Fibroblast of lung (primary cell): ENCODE data around the gene MOGAT1. TPM values are rescaled to one million over a fixed set of nuclear protein-coding genes. Genes with fewer than 3 reads are reported as not detected.

Experiments used
- DNase-seq, 2 donors: peaks; one replicate each; pipeline versions ENCODE4 v3.0.0 to v3.0.0-alpha.2; 2010; ENCODE audit warnings: low read depth in 2 of 2
- H2AFZ ChIP-seq: 2 replicates; pipeline ENCODE4 v1.5.1; 2012; ENCODE audit warnings: low read length, control low read depth, inconsistent platforms
- H3K27ac ChIP-seq: 2 replicates; pipeline ENCODE4 v1.5.1; 2011; ENCODE audit warnings: low read length, control low read depth; ENCODE audit not compliant: insufficient read depth
- H3K27me3 ChIP-seq: 2 replicates; pipeline ENCODE4 v1.5.1; 2011; ENCODE audit warnings: mild to moderate bottlenecking, low read length; ENCODE audit not compliant: control insufficient read depth, insufficient read depth
- H3K36me3 ChIP-seq: 2 replicates; pipeline ENCODE4 v1.5.1; 2011; ENCODE audit warnings: low read length; ENCODE audit not compliant: control insufficient read depth, insufficient read depth
- H3K4me1 ChIP-seq: 2 replicates; pipeline ENCODE4 v1.5.1; 2011; ENCODE audit warnings: low read length; ENCODE audit not compliant: control insufficient read depth, insufficient read depth; ENCODE audit errors: extremely low read depth
- H3K4me2 ChIP-seq: 2 replicates; pipeline ENCODE4 v1.5.1; 2011; ENCODE audit warnings: low read length, control low read depth; ENCODE audit not compliant: insufficient read depth; ENCODE audit errors: extremely low read depth
- H3K4me3 ChIP-seq, 4 experiments: fragments of 200-600 bp in 1 of 4; sonication (generic) in 1 of 4; replicated peaks in 1 of 4; 2 replicates each; pipeline ENCODE4 v1.5.1; 2011 to 2016; ENCODE audit warnings: low read length in 4 of 4, low read depth in 3 of 4, mild to moderate bottlenecking in 3 of 4, control low read depth in 2 of 4, inconsistent platforms in 1 of 4, mixed read lengths in 1 of 4; ENCODE audit not compliant: insufficient read depth in 1 of 4; ENCODE audit errors: control extremely low read depth in 1 of 4
- H3K79me2 ChIP-seq: 2 replicates; pipeline ENCODE4 v1.5.1; 2012; ENCODE audit warnings: mild to moderate bottlenecking, low read length, inconsistent platforms; ENCODE audit not compliant: control insufficient read depth, insufficient read depth
- H3K9ac ChIP-seq: 2 replicates; pipeline ENCODE4 v1.5.1; 2011; ENCODE audit warnings: mild to moderate bottlenecking, low read length, control low read depth; ENCODE audit not compliant: insufficient read depth
- H3K9me3 ChIP-seq: 2 replicates; pipeline ENCODE4 v1.5.1; 2012; ENCODE audit warnings: low read depth, low read length; ENCODE audit not compliant: control insufficient read depth, insufficient read depth
- H4K20me1 ChIP-seq: 2 replicates; pipeline ENCODE4 v1.5.1; 2011; ENCODE audit warnings: low read length; ENCODE audit not compliant: control insufficient read depth, insufficient read depth; ENCODE audit errors: extremely low read depth
- CTCF ChIP-seq, 2 donors: IDR thresholded peaks in 1 of 2; conservative IDR thresholded peaks in 1 of 2; 1 replicate in 1 of 2; 2 replicates in 1 of 2; pipeline ENCODE4 v1.5.1; 2011 to 2012; ENCODE audit warnings: low read length in 2 of 2, control low read depth in 1 of 2, inconsistent platforms in 1 of 2, low read depth in 1 of 2, mild to moderate bottlenecking in 1 of 2
- EZH2 ChIP-seq: IDR thresholded peaks from 2 replicates; pipeline ENCODE4 v1.5.1; 2012; ENCODE audit warnings: low read length, control low read depth, mild to moderate bottlenecking; ENCODE audit errors: missing control alignments
- polyA plus RNA-seq, 2 donors: library from polyadenylated mRNA; depleted of rRNA in 1 of 2; stranded (reverse) in 1 of 2; unstranded in 1 of 2; fragments of >200 nt; gene quantifications; 2 replicates each; pipeline ENCODE4 v1.2.1, GENCODE V29; 2011 to 2012; ENCODE audit warnings: missing spikeins in 1 of 2
- total RNA-seq: library from RNA; depleted of rRNA; stranded (reverse); fragments of >200 nt; gene quantifications from 2 replicates; pipeline ENCODE4 v1.2.1, GENCODE V29; 2014

The MOGAT1 gene
- total and polyA plus RNA-seq, 2 donors (not counting 1 experiment from before 2014, with no cell fraction given): not detected

DNA sequence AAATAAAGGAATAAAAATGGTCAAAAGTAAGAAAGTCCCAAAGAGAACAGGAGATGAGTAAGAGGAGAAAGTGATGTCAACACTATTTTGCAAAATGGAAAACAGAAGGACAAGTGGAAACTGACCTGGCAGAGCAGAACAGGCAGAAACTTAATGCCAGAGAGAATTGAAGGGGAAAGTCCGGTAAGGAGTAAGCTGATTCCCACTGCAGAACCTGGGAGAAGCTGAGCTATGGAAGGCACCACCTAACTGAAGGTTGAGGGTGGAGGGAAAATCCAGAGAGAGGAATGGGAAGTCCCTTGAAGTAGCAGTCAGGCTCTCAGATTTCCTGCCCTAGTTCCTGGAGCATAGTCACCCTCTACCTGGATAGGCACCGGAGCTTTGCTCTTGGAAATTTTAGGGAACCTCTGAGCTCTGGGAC lies 59.8 kb downstream of the MOGAT1 start:
- H3K36me3 ChIP-seq: no peaks in the 10 kb centered on the region
- no peak overlapping the region for H3K27ac ChIP-seq
- DNase-seq: no peak
- H3K9me3 ChIP-seq: no peaks in the 10 kb centered on the region
- no peaks in the 10 kb centered on the region for H4K20me1 ChIP-seq
- no peak overlapping the region for H3K9ac ChIP-seq
- H3K4me1 ChIP-seq: no peaks in the 10 kb centered on the region
- H3K27me3 ChIP-seq: no peaks in the 10 kb centered on the region
- no peak overlapping the region for H2AFZ ChIP-seq
- no peak overlapping the region for H3K4me3 ChIP-seq
- H3K4me2 ChIP-seq: no peak overlapping the region
- no peaks in the 10 kb centered on the region for H3K79me2 ChIP-seq
- no peak for TF ChIP-seq EZH2
- TF ChIP-seq CTCF (conservative IDR thresholded peaks at IDR 0.05 in 1 of 2, IDR thresholded peaks at IDR 0.05 in 1 of 2; ENCODE audit: low read depth in 1 of 2, low read length in 2 of 2): no peak

DNA sequence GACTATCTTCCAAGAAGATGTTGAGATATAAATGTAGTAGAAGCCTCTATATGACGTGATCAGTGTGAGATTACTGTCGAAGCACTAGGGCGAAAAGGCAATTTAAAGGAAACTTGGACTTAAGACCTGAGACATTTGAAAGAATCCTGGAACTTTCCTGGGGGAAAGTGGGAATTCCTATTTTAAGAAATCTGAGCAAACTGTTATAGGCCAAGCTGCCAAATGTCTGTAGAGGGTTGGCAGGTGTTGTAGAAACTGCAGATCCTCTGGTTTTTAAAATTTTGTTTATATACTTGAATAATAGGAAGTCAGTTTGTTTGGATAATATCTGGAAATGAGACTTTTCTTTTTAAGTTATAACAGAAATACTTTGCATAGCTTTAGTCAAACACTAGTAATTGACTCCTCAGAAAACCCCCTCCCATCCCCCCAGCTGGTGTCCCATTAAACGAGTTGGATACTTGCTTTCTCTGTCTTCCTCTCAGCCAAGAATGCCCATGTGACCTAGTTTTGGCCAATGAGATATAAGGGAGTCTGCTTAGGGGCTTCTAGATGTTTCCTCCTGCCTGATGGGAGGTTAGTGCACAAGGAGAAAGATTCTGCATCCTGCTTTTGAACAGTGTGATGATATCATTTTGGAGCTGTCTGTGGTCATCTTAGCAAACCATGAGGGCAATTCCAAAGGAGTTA lies 61.2 kb downstream of the MOGAT1 start:
- H3K4me3 ChIP-seq: no peak overlapping the region
- H3K9me3 ChIP-seq: no peaks in the 10 kb centered on the region
- DNase-seq: no peak
- TF ChIP-seq EZH2: no peak
- no peak for TF ChIP-seq CTCF (conservative IDR thresholded peaks at IDR 0.05 in 1 of 2, IDR thresholded peaks at IDR 0.05 in 1 of 2; ENCODE audit: low read depth in 1 of 2, low read length in 2 of 2)
- H3K36me3 ChIP-seq: no peaks in the 10 kb centered on the region
- no peaks in the 10 kb centered on the region for H3K27me3 ChIP-seq
- H3K27ac ChIP-seq: no peak overlapping the region
- H3K4me1 ChIP-seq: no peaks in the 10 kb centered on the region
- H3K79me2 ChIP-seq: no peaks in the 10 kb centered on the region
- no peak overlapping the region for H3K9ac ChIP-seq
- no peak overlapping the region for H2AFZ ChIP-seq
- H3K4me2 ChIP-seq: no peak overlapping the region
- H4K20me1 ChIP-seq: no peaks in the 10 kb centered on the region

GRCh38 chr2:222733470-222733845 lies 62.0 kb downstream of the MOGAT1 start:
- Histone ChIP-seq H3K9ac (no peak overlapping the region), H3K4me2 (no peak overlapping the region), H2AFZ (no peak overlapping the region), H3K4me1 (no peaks in the 10 kb centered on the region), H3K4me3 (no peak overlapping the region), H3K9me3 (no peaks in the 10 kb centered on the region), H3K36me3 (no peaks in the 10 kb centered on the region), H3K27me3 (no peaks in the 10 kb centered on the region), H3K79me2 (no peaks in the 10 kb centered on the region), H3K27ac (no peak overlapping the region), H4K20me1 (no peaks in the 10 kb centered on the region)
- DNase-seq: no peak
- TF ChIP-seq EZH2 (no peak), CTCF (conservative IDR thresholded peaks at IDR 0.05 in 1 of 2, IDR thresholded peaks at IDR 0.05 in 1 of 2; ENCODE audit: low read depth in 1 of 2, low read length in 2 of 2) (no peak)
